Pancreas (tissue), 10 donors: ENCODE measurements around the gene POLR2L. TPM values are rescaled to one million over a fixed set of nuclear protein-coding genes. Genes with fewer than 3 reads are reported as not detected.

Experiments used
- ATAC-seq, 4 donors: fragments of 200-7000 bp; cut with Tn5 transposase; one replicate each; pipeline versions ENCODE4 v1.8.0 to v1.9.1; 2020; ENCODE audit warnings: mild to moderate bottlenecking in 4 of 4, moderate library complexity in 4 of 4
- DNase-seq, 6 donors: peaks; one replicate each; pipeline ENCODE4 v3.0.0-alpha.2; 2020
- FAIRE-seq: peaks from 2 replicates; lab custom pipeline; 2012; peaks lifted over from hg19 to GRCh38; lab: Jason Lieb, UNC
- H3K27ac ChIP-seq, 4 donors: fragments of 200-600 bp; sonication (generic); 1 replicate in 3 of 4; 2 replicates in 1 of 4; pipeline versions ENCODE4 v1.5.0 to v1.8.0; 2020
- H3K27me3 ChIP-seq, 4 donors: fragments of 200-600 bp; one replicate each; pipeline ENCODE4 v1.8.0; 2021
- H3K36me3 ChIP-seq, 3 donors: fragments of 200-600 bp; sonication (generic) in 1 of 3; one replicate each; pipeline versions ENCODE4 v1.5.0 to v1.8.0; 2020 to 2021
- H3K4me1 ChIP-seq, 3 donors: fragments of 200-600 bp; one replicate each; pipeline ENCODE4 v1.8.0; 2021
- H3K4me3 ChIP-seq, 4 donors: fragments of 200-600 bp; sonication (generic) in 2 of 4; one replicate each; pipeline versions ENCODE4 v1.5.0 to v1.8.0; 2020 to 2021
- H3K9me3 ChIP-seq, 4 donors: fragments of 200-600 bp; one replicate each; pipeline ENCODE4 v1.8.0; 2021
- CTCF ChIP-seq, 4 donors: fragments of 200-600 bp; sonication (generic) in 3 of 4; IDR thresholded peaks; one replicate each; pipeline versions ENCODE4 v1.5.0 to v1.8.0; 2021; ENCODE audit warnings: antibody characterized with exemption in 4 of 4
- WGBS, 2 donors: extraction: QIAGEN DNeasy Blood & Tissue Kit; methylation state at CpG; one replicate each; pipeline ENCODE4 v1.1.7; 2013; 5-methylcytosine and 5-hydroxymethylcytosine counted together
- intact Hi-C, 3 donors: fragments of 100-400 bp; cut with DNase I; formaldehyde crosslinking; loops; one replicate each; pipeline versions ENCODE4 v1.11.1 to v1.14.2; 2022
- polyA plus RNA-seq, 2 donors: library from polyadenylated mRNA; stranded (reverse); fragments of 200-250 nt; gene quantifications; one replicate each; pipeline ENCODE4 v1.2.3, GENCODE V29; 2013
- total RNA-seq, 6 donors: library from RNA; stranded (reverse); fragmentation: NEBNext Ultra II Directional in 4 of 6; extraction: Animal tissue kit (Norgen Biotek cat#: 25700) in 4 of 6; gene quantifications; one replicate each; pipeline versions ENCODE4 v1.2.1 to v1.2.4, GENCODE V29; 2021 to 2023
- donor health status: healthy with polysubstance abuse.
- donor health status: DM: no; HTN: no; CAD: no; lungs with moderate emphysema.
- donor health status: DM: no; HTN: no; CAD: no.
- donor health status: control.
- donor health status: control.
- donor health status: Bipolar disorder and iron deficiency.
- donor health status: DM: yes; HTN: yes; CAD: no.
- donor health status: DM: no; HTN: no; CAD: no.
- donor health status: DM: no; HTN: no; CAD: no.
- donor health status: DM: yes; HTN: yes; CAD: no.

The POLR2L gene
- total and polyA plus RNA-seq, 8 donors = 62.9 to 110 (median 68.9) TPM

DNA sequence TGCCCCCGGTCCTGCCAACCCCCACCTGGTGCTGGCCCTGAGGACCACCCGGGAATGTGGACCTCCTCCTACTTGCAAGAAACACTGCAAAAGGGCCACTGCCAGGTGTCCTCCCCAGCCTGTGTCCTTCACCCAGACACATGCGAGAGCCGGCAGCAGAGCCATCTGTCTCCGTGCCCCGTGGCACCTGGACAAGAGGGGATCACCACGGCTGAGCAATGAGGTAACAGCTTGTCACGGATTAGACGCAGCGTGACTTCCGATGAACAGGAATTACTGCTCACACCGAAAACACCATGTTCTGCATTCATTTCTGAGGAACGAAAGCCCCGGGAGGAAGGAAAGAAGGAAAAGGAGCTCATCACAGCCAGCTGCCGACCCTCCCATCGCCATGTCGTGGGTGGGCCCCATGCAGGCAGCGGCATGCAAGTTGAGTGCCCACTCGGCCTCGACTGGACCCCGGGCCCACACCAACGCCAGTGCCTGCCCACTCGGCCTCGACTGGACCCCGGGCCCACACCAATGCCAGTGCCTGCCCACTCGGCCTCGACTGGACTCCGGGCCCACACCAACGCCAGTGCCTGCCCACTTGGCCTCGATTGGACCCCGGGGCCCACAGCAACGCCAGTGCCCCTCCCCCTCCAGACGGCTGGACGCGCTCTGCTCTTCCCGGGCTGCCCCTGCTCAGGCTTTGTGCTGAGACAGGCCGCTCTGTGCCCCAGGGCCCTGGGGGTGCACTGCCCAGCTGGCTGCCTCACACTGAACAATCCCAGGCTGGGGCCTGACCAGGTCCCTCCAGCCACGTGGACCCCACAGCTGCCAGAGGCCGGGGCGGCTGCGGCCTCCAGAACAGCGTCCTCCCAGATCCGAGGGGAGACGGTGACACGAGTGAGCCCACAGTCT lies 46.2 kb upstream of the POLR2L start:
- no peaks in the 10 kb centered on the region for H3K4me1 ChIP-seq
- no peak overlapping the region for H3K27ac ChIP-seq
- no peaks in the 10 kb centered on the region for H3K36me3 ChIP-seq
- TF ChIP-seq CTCF (IDR thresholded peaks at IDR 0.05) = no peak
- intact Hi-C loops = no loop called here
- DNase-seq (no peak), ATAC-seq (peak in 2 of 4 donors; percentile 27 to 34), FAIRE-seq (no peak)
- H3K4me3 ChIP-seq = no peak overlapping the region
- no peaks in the 10 kb centered on the region for H3K9me3 ChIP-seq
- H3K27me3 ChIP-seq = no peaks in the 10 kb centered on the region
- WGBS, 2 donors = 89 to 91% methylated on average over 45 of the region's 45 CpGs

DNA sequence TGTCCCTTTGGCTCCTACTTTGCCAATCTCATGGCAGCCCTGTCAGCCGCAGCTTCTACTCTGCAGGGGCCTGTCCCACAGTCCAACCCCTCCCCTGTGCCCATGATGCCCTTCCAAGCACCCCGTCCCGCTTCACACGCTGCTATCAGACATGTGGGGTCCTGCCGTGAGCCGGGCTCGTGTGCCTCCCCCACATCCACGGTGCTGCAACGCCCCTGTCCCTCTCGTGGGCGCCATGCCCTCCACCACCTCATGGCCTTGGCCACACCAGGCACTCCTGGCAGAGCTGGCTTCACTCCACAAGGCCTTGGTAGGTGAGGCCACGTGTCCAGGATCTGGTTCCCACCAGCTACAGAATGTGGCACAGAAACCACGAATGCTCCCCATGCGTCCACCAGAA lies 45.3 kb upstream of the POLR2L start:
- Histone ChIP-seq H3K27me3 (no peaks in the 10 kb centered on the region), H3K4me1 (no peaks in the 10 kb centered on the region), H3K4me3 (no peak overlapping the region), H3K36me3 (no peaks in the 10 kb centered on the region), H3K9me3 (no peaks in the 10 kb centered on the region), H3K27ac (no peak overlapping the region)
- intact Hi-C loops = no loop called here
- no peak for FAIRE-seq
- 76 to 84% methylated on average over 14 of the region's 14 CpGs for WGBS, 2 donors
- peak in 1 of 4 donors; percentile 8 for ATAC-seq
- no peak for TF ChIP-seq CTCF (IDR thresholded peaks at IDR 0.05)
- DNase-seq = no peak

DNA sequence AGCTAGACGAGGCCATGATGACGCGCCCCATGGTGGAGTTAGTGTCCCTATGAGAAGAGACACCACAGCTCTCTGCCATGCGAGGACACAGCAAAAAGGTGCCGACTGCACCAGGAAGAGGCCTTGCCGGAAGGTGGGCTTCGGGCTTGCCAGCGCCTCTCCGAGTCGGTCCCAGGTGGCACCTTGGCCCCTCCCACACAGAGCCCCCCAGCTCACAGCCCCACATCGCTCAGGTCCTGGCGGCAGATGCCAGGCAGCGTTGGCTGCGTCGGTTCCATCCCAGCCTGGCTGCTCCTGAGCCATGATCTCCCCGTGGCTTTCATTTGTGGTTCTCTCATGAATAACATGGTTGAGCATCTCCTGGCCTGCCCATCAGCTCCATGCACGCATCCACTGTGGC lies 44.2 kb upstream of the POLR2L start:
- Histone ChIP-seq H3K9me3 (no peaks in the 10 kb centered on the region), H3K36me3 (no peaks in the 10 kb centered on the region), H3K27ac (no peak overlapping the region), H3K27me3 (no peaks in the 10 kb centered on the region), H3K4me1 (no peaks in the 10 kb centered on the region), H3K4me3 (no peak overlapping the region)
- DNase-seq (no peak), ATAC-seq (no peak), FAIRE-seq (no peak)
- intact Hi-C loops = no loop called here
- WGBS, 2 donors = 97 to 99% methylated on average over 16 to 17 of the region's 17 CpGs
- no peak for TF ChIP-seq CTCF (IDR thresholded peaks at IDR 0.05)

GRCh38 chr11:884578-885070 lies 42.3 kb upstream of the POLR2L start:
- Histone ChIP-seq H3K36me3 (no peaks in the 10 kb centered on the region), H3K27me3 (no peaks in the 10 kb centered on the region), H3K27ac (no peak overlapping the region), H3K9me3 (no peaks in the 10 kb centered on the region), H3K4me3 (no peak overlapping the region), H3K4me1 (no peaks in the 10 kb centered on the region)
- FAIRE-seq (no peak), DNase-seq (no peak), ATAC-seq (no peak)
- 86 to 88% methylated on average over 16 of the region's 16 CpGs for WGBS, 2 donors
- intact Hi-C loops = no loop called here
- no peak for TF ChIP-seq CTCF (IDR thresholded peaks at IDR 0.05)

GRCh38 chr11:883527-883926 lies 41.2 kb upstream of the POLR2L start:
- H3K4me1 ChIP-seq = no peaks in the 10 kb centered on the region
- H3K9me3 ChIP-seq = no peaks in the 10 kb centered on the region
- ATAC-seq (no peak), DNase-seq (no peak), FAIRE-seq (no peak)
- H3K27me3 ChIP-seq = no peaks in the 10 kb centered on the region
- 89 to 95% methylated on average over 10 of the region's 10 CpGs for WGBS, 2 donors
- H3K4me3 ChIP-seq = no peak overlapping the region
- H3K36me3 ChIP-seq = no peaks in the 10 kb centered on the region
- H3K27ac ChIP-seq = no peak overlapping the region
- TF ChIP-seq CTCF (IDR thresholded peaks at IDR 0.05) = no peak
- intact Hi-C loops = no loop called here
